HCT116 (cell line): Measurements from ENCODE around the gene CRAT. TPM values are rescaled to one million over a fixed set of nuclear protein-coding genes. Genes with fewer than 3 reads are reported as not detected.

Experiments
- ATAC-seq: fragments of 200-7000 bp; cut with Tn5 transposase; 2 replicates; pipeline ENCODE4 v1.9.1; 2020; ENCODE audit warnings: mild to moderate bottlenecking, moderate library complexity
- BruUV-seq: library from RNA; stranded (reverse); fragments of 400-500 nt; replicated peaks from 2 replicates; lab custom pipeline; 2021; lab: Mats Ljungman, UMichigan
- CTCF ChIA-PET: fragments of 300-600 bp; sonication (Branson Sonifier 250); formaldehyde crosslinking; loops from one replicate; lab custom pipeline; 2021; ENCODE audit warnings: antibody characterized with exemption; lab: Charles Lee
- POLR2A ChIA-PET: fragments of 300-600, 350-600 bp; sonication (Branson Sonifier 250); formaldehyde crosslinking; loops from one replicate; lab custom pipeline; 2021; ENCODE audit warnings: antibody characterized with exemption; lab: Charles Lee
- RAD21 ChIA-PET, 2 experiments: fragments of 300-600 bp; sonication (Branson Sonifier 250); formaldehyde crosslinking; loops; one replicate each; lab custom pipeline; 2023; ENCODE audit warnings: low total read pairs in 2 of 2; ENCODE audit not compliant: uncharacterized antibody in 2 of 2, unreplicated experiment in 2 of 2, low non-redundant PET in 1 of 2; lab: Charles Lee
- DNase-seq: peaks from one replicate; pipeline ENCODE4 v3.0.0-alpha.2; 2010; ENCODE audit warnings: low read depth, low spot score
- H2AFZ ChIP-seq: fragments of 200-600 bp; shearing (Covaris generic), sonication (generic); 2 replicates; pipeline ENCODE4 v1.6.1; 2017; ENCODE audit warnings: low read depth, mixed run types, mixed read lengths, antibody characterized with exemption, low read length; ENCODE audit not compliant: poor library complexity, severe bottlenecking
- H3K27ac ChIP-seq: 2 replicates; pipeline ENCODE4 v1.5.1; 2012; ENCODE audit warnings: low read depth, low read length
- H3K27me3 ChIP-seq: fragments of 200-600 bp; sonication (generic); 2 replicates; pipeline ENCODE4 v1.6.1; 2016; ENCODE audit warnings: mixed run types, low read length, mixed read lengths; ENCODE audit not compliant: insufficient read depth
- H3K36me3 ChIP-seq, 2 experiments: fragments of 200-500 bp in 1 of 2; fragments of 200-600 bp in 1 of 2; sonication (Bioruptor generic) in 1 of 2; sonication (generic) in 1 of 2; 2 replicates each; pipeline versions ENCODE4 v1.5.1 to v1.6.1; 2014 to 2016; ENCODE audit warnings: low read length in 2 of 2, inconsistent platforms in 1 of 2, mixed read lengths in 1 of 2, mixed run types in 1 of 2; ENCODE audit not compliant: insufficient read depth in 2 of 2, control insufficient read depth in 1 of 2
- H3K4me1 ChIP-seq, 2 experiments: fragments of 200-600 bp in 1 of 2; sonication (generic) in 1 of 2; 2 replicates each; pipeline versions ENCODE4 v1.5.1 to v1.6.1; 2012 to 2017; ENCODE audit warnings: low read length in 2 of 2, inconsistent platforms in 1 of 2, mild to moderate bottlenecking in 1 of 2, mixed read lengths in 1 of 2, mixed run types in 1 of 2, moderate library complexity in 1 of 2; ENCODE audit not compliant: insufficient read depth in 2 of 2, control insufficient read depth in 1 of 2
- H3K4me2 ChIP-seq: fragments of 200-600 bp; sonication (generic); 2 replicates; pipeline ENCODE4 v1.6.1; 2017; ENCODE audit warnings: mixed run types, low read length, mixed read lengths
- H3K4me3 ChIP-seq, 2 experiments: fragments of 200-600 bp in 1 of 2; sonication (generic) in 1 of 2; replicated peaks in 1 of 2; 2 replicates each; pipeline ENCODE4 v1.5.1; 2011 to 2016; ENCODE audit warnings: low read length in 2 of 2, control low read depth in 1 of 2, low read depth in 1 of 2, mild to moderate bottlenecking in 1 of 2, mixed read lengths in 1 of 2, mixed run types in 1 of 2
- H3K79me2 ChIP-seq: fragments of 200-600 bp; sonication (generic); 2 replicates; pipeline ENCODE4 v1.6.1; 2017; ENCODE audit warnings: mild to moderate bottlenecking, mixed run types, low read length, moderate library complexity, mixed read lengths; ENCODE audit not compliant: insufficient read depth
- H3K9ac ChIP-seq: fragments of 200-600 bp; sonication (generic); 2 replicates; pipeline ENCODE4 v1.6.1; 2016; ENCODE audit warnings: low read length, mixed read lengths
- H3K9me2 ChIP-seq: fragments of 200-600 bp; sonication (generic), shearing (Covaris generic); 2 replicates; pipeline ENCODE4 v1.6.1; 2017; ENCODE audit warnings: mixed run types, mild to moderate bottlenecking, moderate library complexity; ENCODE audit not compliant: insufficient read depth
- H3K9me3 ChIP-seq, 2 experiments: fragments of 200-500 bp in 1 of 2; fragments of 200-600 bp in 1 of 2; sonication (Bioruptor generic) in 1 of 2; sonication (generic) in 1 of 2; 2 replicates each; pipeline ENCODE4 v1.6.1; 2014 to 2017; ENCODE audit warnings: low read length in 2 of 2, mixed read lengths in 2 of 2, inconsistent platforms in 1 of 2, low read depth in 1 of 2, mild to moderate bottlenecking in 1 of 2, mixed run types in 1 of 2, moderate library complexity in 1 of 2; ENCODE audit not compliant: control insufficient read depth in 1 of 2, insufficient read depth in 1 of 2
- H4K20me1 ChIP-seq: fragments of 200-600 bp; sonication (generic), shearing (Covaris generic); 2 replicates; pipeline ENCODE4 v1.6.1; 2017; ENCODE audit warnings: mixed run types, mild to moderate bottlenecking, moderate library complexity; ENCODE audit not compliant: insufficient read depth
- EZH2 ChIP-seq: fragments of 200-600 bp; sonication (generic); IDR thresholded peaks from 2 replicates; pipeline ENCODE4 v1.6.1; 2017; ENCODE audit warnings: antibody characterized with exemption, mixed run types
- EZH2phosphoT487 ChIP-seq: fragments of 200-600 bp; IDR thresholded peaks from 2 replicates; pipeline ENCODE4 v1.6.1; 2018; ENCODE audit warnings: antibody characterized with exemption, borderline replicate concordance
- POLR2A ChIP-seq: IDR thresholded peaks from 2 replicates; pipeline ENCODE4 v1.7.0; 2011; ENCODE audit warnings: borderline replicate concordance; ENCODE audit not compliant: insufficient read depth, insufficient read length; ENCODE audit errors: extremely low read depth
- POLR2AphosphoS5 ChIP-seq: IDR thresholded peaks from 2 replicates; pipeline ENCODE4 v1.6.1; 2011; ENCODE audit warnings: mild to moderate bottlenecking, low read depth, low read length, moderate library complexity
- RAD21 ChIP-seq: IDR thresholded peaks from 2 replicates; pipeline ENCODE4 v1.6.1; 2012; ENCODE audit warnings: low read depth, mild to moderate bottlenecking
- SIN3A ChIP-seq: IDR thresholded peaks from 2 replicates; pipeline ENCODE4 v1.6.1; 2012; ENCODE audit warnings: low read depth
- YY1 ChIP-seq: IDR thresholded peaks from 2 replicates; pipeline ENCODE4 v1.6.1; 2011; ENCODE audit warnings: low read length, low read depth, moderate library complexity, mild to moderate bottlenecking; ENCODE audit not compliant: insufficient replicate concordance; ENCODE audit errors: extremely low read depth
- intact Hi-C: fragments of 100-400 bp; cut with micrococcal nuclease; formaldehyde crosslinking; loops from 2 replicates; pipeline ENCODE4 v1.10.0; 2022
- total RNA-seq: library from RNA; stranded (reverse); gene quantifications from one replicate; pipeline ENCODE4 v1.2.1, GENCODE V29; 2021; ENCODE audit not compliant: unreplicated experiment
- TF ChIP-seq, protein P1 (sequence below), 3 experiments: fragments of 200-600 bp in 1 of 3; sonication (generic) in 1 of 3; IDR thresholded peaks in 2 of 3; conservative IDR thresholded peaks in 1 of 3; 2 replicates each; pipeline ENCODE4 v1.5.1; 2012 to 2017; ENCODE audit warnings: low read depth in 2 of 3, low read length in 2 of 3, antibody characterized with exemption in 1 of 3, borderline replicate concordance in 1 of 3, control low read depth in 1 of 3, mild to moderate bottlenecking in 1 of 3, mixed read lengths in 1 of 3, mixed run types in 1 of 3, moderate library complexity in 1 of 3; ENCODE audit not compliant: insufficient read depth in 1 of 3
- TF ChIP-seq, protein P2 (sequence below): IDR thresholded peaks from 2 replicates; pipeline ENCODE4 v1.6.1; 2011; ENCODE audit warnings: mild to moderate bottlenecking, low read length, moderate library complexity; ENCODE audit not compliant: insufficient replicate concordance; ENCODE audit errors: extremely low read depth
- TF ChIP-seq, protein P3 (sequence below): IDR thresholded peaks from 2 replicates; pipeline ENCODE4 v1.6.1; 2012
- TF ChIP-seq, protein P4 (sequence below): IDR thresholded peaks from 2 replicates; pipeline ENCODE4 v1.6.1; 2012; ENCODE audit warnings: low read depth

Gene CRAT
- total RNA-seq, 1 experiment from 2014 or later: 29.0 TPM

DNA sequence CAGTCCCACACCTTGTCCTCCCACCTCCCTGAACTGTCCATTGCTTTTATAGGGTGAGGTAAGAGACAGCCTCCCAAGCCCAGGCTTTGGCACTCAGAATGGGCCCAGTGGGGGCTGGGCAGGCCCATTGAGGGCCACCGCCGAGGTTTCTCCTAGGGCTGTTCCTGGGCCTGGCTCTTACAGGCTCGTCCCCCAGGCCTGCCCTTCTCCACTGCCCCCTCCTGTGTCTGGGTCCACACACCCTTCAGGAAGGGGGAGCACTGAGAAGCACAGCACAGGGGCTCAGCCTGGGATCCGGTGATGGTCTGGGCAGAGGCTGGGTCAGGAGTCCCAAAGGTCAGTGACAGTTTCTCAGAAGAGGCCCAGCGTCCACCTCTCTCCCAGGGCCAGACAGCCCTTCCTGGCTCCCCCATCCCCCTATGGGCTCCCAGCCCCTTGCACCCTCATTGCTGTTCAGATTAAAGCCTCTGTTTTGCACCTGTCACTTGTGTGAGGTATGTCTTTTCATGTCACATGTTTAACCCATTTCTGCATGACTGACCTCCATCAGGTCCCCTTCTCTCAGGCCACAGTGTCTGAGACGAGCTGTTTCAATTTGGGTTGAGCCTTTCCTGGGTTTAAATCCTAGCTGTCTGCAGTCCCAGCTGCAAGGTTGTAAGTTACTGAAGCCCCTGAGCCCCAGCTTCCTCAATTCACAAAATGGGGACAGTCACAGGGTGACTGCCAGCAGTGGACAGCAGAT lies 38.0 kb upstream of the CRAT start:
- Histone ChIP-seq H3K9ac (no peak overlapping the region), H3K4me1 (peaks cover 7 to 23% of the 10 kb centered on the region in 2 experiments), H3K4me2 (no peak overlapping the region), H3K79me2 (peaks cover 15% of the 10 kb centered on the region; the same call in 1 of the 2 replicates), H3K4me3 (no peak overlapping the region), H3K27me3 (no peaks in the 10 kb centered on the region), H3K9me2 (no peaks in the 10 kb centered on the region), H3K36me3 (peaks cover 8 to 19% of the 10 kb centered on the region in 2 experiments; a peak in 3 of 4 replicates), H4K20me1 (no peaks in the 10 kb centered on the region), H2AFZ (no peak overlapping the region), H3K27ac (0 out of 2 replicates have a peak overlapping the region, but pooled peaks have one; percentile 4), H3K9me3 (no peaks in the 10 kb centered on the region)
- ATAC-seq (no peak), DNase-seq (no peak)
- intact Hi-C loops: no loop called here
- TSS peak; percentile 15 for BruUV-seq
- TF ChIP-seq, protein P1, sequence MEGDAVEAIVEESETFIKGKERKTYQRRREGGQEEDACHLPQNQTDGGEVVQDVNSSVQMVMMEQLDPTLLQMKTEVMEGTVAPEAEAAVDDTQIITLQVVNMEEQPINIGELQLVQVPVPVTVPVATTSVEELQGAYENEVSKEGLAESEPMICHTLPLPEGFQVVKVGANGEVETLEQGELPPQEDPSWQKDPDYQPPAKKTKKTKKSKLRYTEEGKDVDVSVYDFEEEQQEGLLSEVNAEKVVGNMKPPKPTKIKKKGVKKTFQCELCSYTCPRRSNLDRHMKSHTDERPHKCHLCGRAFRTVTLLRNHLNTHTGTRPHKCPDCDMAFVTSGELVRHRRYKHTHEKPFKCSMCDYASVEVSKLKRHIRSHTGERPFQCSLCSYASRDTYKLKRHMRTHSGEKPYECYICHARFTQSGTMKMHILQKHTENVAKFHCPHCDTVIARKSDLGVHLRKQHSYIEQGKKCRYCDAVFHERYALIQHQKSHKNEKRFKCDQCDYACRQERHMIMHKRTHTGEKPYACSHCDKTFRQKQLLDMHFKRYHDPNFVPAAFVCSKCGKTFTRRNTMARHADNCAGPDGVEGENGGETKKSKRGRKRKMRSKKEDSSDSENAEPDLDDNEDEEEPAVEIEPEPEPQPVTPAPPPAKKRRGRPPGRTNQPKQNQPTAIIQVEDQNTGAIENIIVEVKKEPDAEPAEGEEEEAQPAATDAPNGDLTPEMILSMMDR (IDR thresholded peaks at IDR 0.05 in 2 of 3, conservative IDR thresholded peaks at IDR 0.05 in 1 of 3; ENCODE audit: borderline replicate concordance in 1 of 3, insufficient read depth in 1 of 3, low read depth in 2 of 3, low read length in 2 of 3): no peak
- TF ChIP-seq, protein P2, sequence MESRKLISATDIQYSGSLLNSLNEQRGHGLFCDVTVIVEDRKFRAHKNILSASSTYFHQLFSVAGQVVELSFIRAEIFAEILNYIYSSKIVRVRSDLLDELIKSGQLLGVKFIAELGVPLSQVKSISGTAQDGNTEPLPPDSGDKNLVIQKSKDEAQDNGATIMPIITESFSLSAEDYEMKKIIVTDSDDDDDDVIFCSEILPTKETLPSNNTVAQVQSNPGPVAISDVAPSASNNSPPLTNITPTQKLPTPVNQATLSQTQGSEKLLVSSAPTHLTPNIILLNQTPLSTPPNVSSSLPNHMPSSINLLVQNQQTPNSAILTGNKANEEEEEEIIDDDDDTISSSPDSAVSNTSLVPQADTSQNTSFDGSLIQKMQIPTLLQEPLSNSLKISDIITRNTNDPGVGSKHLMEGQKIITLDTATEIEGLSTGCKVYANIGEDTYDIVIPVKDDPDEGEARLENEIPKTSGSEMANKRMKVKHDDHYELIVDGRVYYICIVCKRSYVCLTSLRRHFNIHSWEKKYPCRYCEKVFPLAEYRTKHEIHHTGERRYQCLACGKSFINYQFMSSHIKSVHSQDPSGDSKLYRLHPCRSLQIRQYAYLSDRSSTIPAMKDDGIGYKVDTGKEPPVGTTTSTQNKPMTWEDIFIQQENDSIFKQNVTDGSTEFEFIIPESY: no peak
- TF ChIP-seq SIN3A (no peak), EZH2 (no peak), POLR2A (no peak), YY1 (no peak), EZH2phosphoT487 (no peak), POLR2AphosphoS5 (no peak), RAD21 (no peak)
- TF ChIP-seq, protein P3, sequence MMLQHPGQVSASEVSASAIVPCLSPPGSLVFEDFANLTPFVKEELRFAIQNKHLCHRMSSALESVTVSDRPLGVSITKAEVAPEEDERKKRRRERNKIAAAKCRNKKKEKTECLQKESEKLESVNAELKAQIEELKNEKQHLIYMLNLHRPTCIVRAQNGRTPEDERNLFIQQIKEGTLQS: no peak
- TF ChIP-seq, protein P4, sequence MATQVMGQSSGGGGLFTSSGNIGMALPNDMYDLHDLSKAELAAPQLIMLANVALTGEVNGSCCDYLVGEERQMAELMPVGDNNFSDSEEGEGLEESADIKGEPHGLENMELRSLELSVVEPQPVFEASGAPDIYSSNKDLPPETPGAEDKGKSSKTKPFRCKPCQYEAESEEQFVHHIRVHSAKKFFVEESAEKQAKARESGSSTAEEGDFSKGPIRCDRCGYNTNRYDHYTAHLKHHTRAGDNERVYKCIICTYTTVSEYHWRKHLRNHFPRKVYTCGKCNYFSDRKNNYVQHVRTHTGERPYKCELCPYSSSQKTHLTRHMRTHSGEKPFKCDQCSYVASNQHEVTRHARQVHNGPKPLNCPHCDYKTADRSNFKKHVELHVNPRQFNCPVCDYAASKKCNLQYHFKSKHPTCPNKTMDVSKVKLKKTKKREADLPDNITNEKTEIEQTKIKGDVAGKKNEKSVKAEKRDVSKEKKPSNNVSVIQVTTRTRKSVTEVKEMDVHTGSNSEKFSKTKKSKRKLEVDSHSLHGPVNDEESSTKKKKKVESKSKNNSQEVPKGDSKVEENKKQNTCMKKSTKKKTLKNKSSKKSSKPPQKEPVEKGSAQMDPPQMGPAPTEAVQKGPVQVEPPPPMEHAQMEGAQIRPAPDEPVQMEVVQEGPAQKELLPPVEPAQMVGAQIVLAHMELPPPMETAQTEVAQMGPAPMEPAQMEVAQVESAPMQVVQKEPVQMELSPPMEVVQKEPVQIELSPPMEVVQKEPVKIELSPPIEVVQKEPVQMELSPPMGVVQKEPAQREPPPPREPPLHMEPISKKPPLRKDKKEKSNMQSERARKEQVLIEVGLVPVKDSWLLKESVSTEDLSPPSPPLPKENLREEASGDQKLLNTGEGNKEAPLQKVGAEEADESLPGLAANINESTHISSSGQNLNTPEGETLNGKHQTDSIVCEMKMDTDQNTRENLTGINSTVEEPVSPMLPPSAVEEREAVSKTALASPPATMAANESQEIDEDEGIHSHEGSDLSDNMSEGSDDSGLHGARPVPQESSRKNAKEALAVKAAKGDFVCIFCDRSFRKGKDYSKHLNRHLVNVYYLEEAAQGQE: no peak
- ChIA-PET RAD21 (no interaction called here), POLR2A (no interaction called here), CTCF (no interaction called here)
